Endothelial cell of umbilical vein (primary cell): ENCODE data around the gene NELFA.
"Not testable (repeated sequence)": the region's sequence is repeated elsewhere in the genome, so short reads cannot be mapped to it uniquely, and the experiment has no call there.

Source experiments
- EZH2 ChIP-seq: IDR thresholded peaks from 2 replicates; pipeline ENCODE4 v1.6.1; 2012; ENCODE audit warnings: borderline replicate concordance, low read depth, mild to moderate bottlenecking, moderate library complexity, low read length, inconsistent platforms; ENCODE audit not compliant: severe bottlenecking
- FOS ChIP-seq: IDR thresholded peaks from 2 replicates; pipeline ENCODE4 v1.6.1; 2011; ENCODE audit warnings: mild to moderate bottlenecking, low read length, moderate library complexity, borderline replicate concordance; ENCODE audit not compliant: insufficient read depth
- GATA2 ChIP-seq: IDR thresholded peaks from 2 replicates; pipeline ENCODE4 v1.7.0; 2011; ENCODE audit warnings: low read depth, mild to moderate bottlenecking, moderate library complexity, mixed read lengths, low read length; ENCODE audit not compliant: insufficient read length, insufficient read depth
- POLR2A ChIP-seq: IDR thresholded peaks from 2 replicates; pipeline ENCODE4 v1.6.1; 2012; ENCODE audit warnings: low read depth, mild to moderate bottlenecking, control low read depth, low read length
- POLR2AphosphoS5 ChIP-seq: IDR thresholded peaks from 2 replicates; pipeline ENCODE4 v1.6.1; 2012; ENCODE audit warnings: low read depth, mild to moderate bottlenecking, control low read depth, low read length, moderate library complexity; ENCODE audit not compliant: insufficient read depth
- TF ChIP-seq, protein P1 (sequence below), 2 donors: IDR thresholded peaks; 1 replicate in 1 of 2; 2 replicates in 1 of 2; pipeline ENCODE4 v1.5.1; 2011; ENCODE audit warnings: low read length in 2 of 2, mild to moderate bottlenecking in 2 of 2, moderate library complexity in 2 of 2, control low read depth in 1 of 2, inconsistent platforms in 1 of 2, low read depth in 1 of 2; ENCODE audit not compliant: insufficient read depth in 1 of 2; ENCODE audit errors: extremely low read depth in 1 of 2

DNA sequence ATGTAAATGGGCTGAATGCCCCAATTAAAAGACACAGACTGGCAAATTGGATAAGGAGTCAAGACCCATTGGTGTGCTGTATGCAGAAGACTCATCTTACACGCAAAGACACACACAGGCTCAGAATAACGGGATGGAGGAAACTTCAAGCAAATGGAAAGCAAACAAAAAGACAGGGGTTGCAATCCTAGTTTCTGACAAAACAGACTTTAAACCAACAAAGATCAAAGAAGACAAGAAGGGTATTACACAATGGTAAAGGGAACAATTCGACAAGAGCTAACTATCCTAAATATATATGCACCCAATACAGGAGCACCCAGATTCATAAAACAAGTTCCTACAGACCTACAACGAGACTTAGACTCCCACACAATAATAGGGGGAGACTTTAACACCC is 9.5 kb downstream of the NELFA start:
- not testable (repeated sequence) for TF ChIP-seq POLR2AphosphoS5, GATA2, POLR2A, FOS, EZH2
- TF ChIP-seq, protein P1, sequence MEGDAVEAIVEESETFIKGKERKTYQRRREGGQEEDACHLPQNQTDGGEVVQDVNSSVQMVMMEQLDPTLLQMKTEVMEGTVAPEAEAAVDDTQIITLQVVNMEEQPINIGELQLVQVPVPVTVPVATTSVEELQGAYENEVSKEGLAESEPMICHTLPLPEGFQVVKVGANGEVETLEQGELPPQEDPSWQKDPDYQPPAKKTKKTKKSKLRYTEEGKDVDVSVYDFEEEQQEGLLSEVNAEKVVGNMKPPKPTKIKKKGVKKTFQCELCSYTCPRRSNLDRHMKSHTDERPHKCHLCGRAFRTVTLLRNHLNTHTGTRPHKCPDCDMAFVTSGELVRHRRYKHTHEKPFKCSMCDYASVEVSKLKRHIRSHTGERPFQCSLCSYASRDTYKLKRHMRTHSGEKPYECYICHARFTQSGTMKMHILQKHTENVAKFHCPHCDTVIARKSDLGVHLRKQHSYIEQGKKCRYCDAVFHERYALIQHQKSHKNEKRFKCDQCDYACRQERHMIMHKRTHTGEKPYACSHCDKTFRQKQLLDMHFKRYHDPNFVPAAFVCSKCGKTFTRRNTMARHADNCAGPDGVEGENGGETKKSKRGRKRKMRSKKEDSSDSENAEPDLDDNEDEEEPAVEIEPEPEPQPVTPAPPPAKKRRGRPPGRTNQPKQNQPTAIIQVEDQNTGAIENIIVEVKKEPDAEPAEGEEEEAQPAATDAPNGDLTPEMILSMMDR (IDR thresholded peaks at IDR 0.05; ENCODE audit: extremely low read depth in 1 of 2, insufficient read depth in 1 of 2, low read depth in 1 of 2, low read length in 2 of 2), result not testable (repeated sequence)
